Hematopoietic multipotent progenitor cell treated with erythropoietin and hydrocortisone succinate and interleukin-3 and kit ligand, for 4 days (in vitro differentiated cells): ENCODE measurements around the gene CDKAL1.

Source experiments
- DNase-seq: peaks from one replicate; pipeline ENCODE4 v3.0.0-alpha.2; 2015

CDKAL1 gene

GRCh38 chr6:21132856-21133838 is 598.9 kb downstream of the CDKAL1 start:
- no peak for DNase-seq

GRCh38 chr6:21133901-21134300 is 599.6 kb downstream of the CDKAL1 start:
- no peak for DNase-seq

GRCh38 chr6:21134356-21134755 is 600.1 kb downstream of the CDKAL1 start:
- DNase-seq, result no peak

- DNase-seq, result no peak
These were observed 601.3 kb downstream of the CDKAL1 start for GRCh38 chr6:21135484-21136013.

- no peak for DNase-seq
These were observed 603.6 kb downstream of the CDKAL1 start for GRCh38 chr6:21137700-21138335.

GRCh38 chr6:21138336-21139069 is 604.2 kb downstream of the CDKAL1 start:
- no peak for DNase-seq

GRCh38 chr6:21140966-21141365 is 606.7 kb downstream of the CDKAL1 start:
- DNase-seq, result no peak

- no peak for DNase-seq
These were observed 607.5 kb downstream of the CDKAL1 start for GRCh38 chr6:21141616-21142303.

- DNase-seq, result no peak
These were observed 608.5 kb downstream of the CDKAL1 start for GRCh38 chr6:21142741-21143140.

- no peak for DNase-seq
These were observed 609.4 kb downstream of the CDKAL1 start for GRCh38 chr6:21143645-21144044.

GRCh38 chr6:21144928-21145327 is 610.7 kb downstream of the CDKAL1 start:
- no peak for DNase-seq

- DNase-seq, result no peak
These were observed 613.7 kb downstream of the CDKAL1 start for GRCh38 chr6:21147995-21148394.

- DNase-seq, result no peak
These were observed 615.2 kb downstream of the CDKAL1 start for GRCh38 chr6:21149470-21149869.

GRCh38 chr6:21150667-21151066 is 616.4 kb downstream of the CDKAL1 start:
- DNase-seq, result no peak

- no peak for DNase-seq
These were observed 616.9 kb downstream of the CDKAL1 start for GRCh38 chr6:21151119-21151518.

GRCh38 chr6:21151530-21151929 is 617.3 kb downstream of the CDKAL1 start:
- DNase-seq, result no peak

GRCh38 chr6:21157186-21157929 is 623.1 kb downstream of the CDKAL1 start:
- no peak for DNase-seq

GRCh38 chr6:21158149-21158548 is 623.9 kb downstream of the CDKAL1 start:
- peak; percentile 33 for DNase-seq

GRCh38 chr6:21158873-21159272 is 624.6 kb downstream of the CDKAL1 start:
- no peak for DNase-seq

GRCh38 chr6:21159465-21159864 is 625.2 kb downstream of the CDKAL1 start:
- DNase-seq, result no peak

GRCh38 chr6:21161707-21162106 is 627.5 kb downstream of the CDKAL1 start:
- DNase-seq, result peak; percentile 18
